Stimulated activated CD4-positive, alpha-beta T cell treated with anti-CD3 and anti-CD28 coated beads, TNF-alpha, amount 100 ng/mL, for 4 hours (primary cell): Measurements from ENCODE around the gene CLCA4.

Source experiments
- DNase-seq, 3 experiments: peaks; one replicate each; pipeline ENCODE4 v3.0.0-alpha.2; 2020; ENCODE audit warnings: low read depth in 3 of 3

The CLCA4 gene

DNA sequence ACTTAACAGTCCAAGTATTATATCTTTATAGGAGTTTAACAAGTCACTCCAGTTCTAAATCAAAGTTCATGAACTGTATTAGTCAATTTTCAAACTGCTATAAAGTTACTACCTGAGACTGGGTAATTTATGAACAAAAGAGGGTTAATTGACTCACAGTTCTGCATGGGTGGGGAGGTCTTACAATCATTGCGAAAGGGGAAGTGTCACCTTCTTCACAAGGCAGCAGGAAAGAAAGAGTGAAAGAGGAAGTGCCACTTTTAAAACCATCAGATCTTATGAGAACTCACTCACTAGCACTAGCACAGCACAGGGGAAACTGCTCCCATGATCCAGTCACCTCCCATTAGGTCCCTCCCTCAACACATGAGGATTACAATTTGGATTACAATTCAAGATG is 70.0 kb downstream of the CLCA4 start:
- no peak for DNase-seq

DNA sequence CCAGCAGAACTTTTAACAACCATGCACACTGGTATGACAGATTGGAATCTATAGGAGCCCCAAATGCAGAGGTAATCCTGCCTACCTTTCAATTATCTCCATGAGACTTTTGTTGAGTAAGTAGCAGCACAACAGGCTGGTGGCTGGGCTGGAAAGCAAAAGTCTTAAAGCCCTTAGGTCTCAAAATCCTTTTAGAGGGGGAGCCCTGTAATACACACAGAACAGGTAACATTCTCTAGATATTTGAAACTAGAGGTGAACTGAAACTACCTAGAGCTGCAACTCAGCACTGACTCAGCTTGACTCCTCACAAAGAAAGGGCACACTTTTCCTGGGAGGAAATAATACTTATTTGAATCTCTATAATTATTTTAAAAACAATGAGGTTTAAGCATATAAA is 71.5 kb downstream of the CLCA4 start:
- no peak for DNase-seq

GRCh38 chr1:86619313-86619712 is 72.4 kb downstream of the CLCA4 start:
- no peak for DNase-seq

DNA sequence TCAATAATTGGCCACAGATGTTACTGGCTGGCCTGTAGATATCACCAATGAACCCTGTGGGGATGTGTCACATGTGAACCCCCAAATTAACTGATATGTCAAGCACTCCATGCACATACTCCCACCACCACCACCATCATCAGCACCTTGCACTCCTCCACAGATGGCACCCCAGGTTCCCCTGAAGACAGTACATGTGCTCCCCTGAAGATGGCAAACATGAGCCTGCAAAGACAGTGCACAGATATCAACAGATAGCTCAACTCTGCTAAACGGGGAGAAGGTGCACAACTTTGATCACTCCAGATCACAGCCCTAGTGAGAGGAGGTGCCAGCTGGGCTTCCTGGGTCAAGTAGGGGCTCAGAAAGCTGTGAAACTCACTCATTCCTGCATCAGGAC is 74.4 kb downstream of the CLCA4 start:
- DNase-seq, result no peak
